HL-60/S4 (cell line): ENCODE results near the gene TMEM131.
"Not testable (repeated sequence)": the region's sequence is repeated elsewhere in the genome, so short reads cannot be mapped to it uniquely, and the experiment has no call there.

Experiments used
- in situ Hi-C: fragments of 300-500 bp; cut with MboI; formaldehyde crosslinking; loops from 2 replicates; pipeline ENCODE4 v1.14.3; 2022; ENCODE audit warnings: low sequenced_read_pairs

The TMEM131 gene

DNA sequence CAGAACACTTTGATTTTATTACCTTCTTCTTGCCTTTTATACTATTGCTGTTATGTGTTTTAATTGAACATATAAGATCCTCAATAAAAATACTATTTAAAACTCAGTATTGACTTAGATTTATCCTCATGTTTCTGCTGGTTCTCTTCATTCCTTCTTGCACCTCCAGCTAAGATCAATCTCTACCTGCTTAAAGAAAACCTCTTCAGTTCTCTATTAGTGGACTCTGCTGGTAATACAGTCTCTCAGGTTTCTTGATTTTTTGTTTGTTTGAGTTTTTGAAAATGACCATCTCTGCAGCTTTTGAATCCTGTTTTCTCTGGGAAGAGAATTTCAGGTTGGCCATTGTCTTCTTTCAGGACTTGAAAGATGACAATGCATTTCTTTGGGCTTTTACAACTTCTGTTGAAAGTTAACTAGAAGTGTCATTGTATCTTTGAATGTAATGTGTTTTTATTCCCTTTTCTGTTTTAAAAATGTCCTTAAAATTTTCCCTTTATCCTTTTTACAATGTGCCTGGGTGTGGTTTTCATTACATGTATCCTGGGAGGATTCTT is 29.8 kb upstream of the TMEM131 start:
- in situ Hi-C loops, result no loop called here

DNA sequence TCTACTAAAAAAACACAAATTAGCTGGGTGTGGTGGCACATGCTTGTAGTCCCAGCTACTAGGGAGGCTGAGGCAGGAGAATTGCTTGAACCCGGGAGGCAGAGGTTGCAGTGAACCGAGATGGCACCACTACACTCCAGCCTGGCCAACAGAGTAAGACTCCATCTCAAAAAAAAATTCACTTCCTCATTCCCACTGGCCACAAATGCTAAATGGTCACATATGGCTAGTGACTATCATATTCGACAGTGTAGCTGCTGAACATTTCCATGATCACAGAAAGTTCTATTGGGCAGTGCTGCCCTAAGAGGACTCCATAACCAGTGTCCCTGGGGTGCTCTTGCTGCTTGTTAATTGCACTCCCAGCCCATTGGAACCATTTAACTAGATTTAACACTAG is 26.3 kb upstream of the TMEM131 start:
- in situ Hi-C loops, result not testable (repeated sequence)

DNA sequence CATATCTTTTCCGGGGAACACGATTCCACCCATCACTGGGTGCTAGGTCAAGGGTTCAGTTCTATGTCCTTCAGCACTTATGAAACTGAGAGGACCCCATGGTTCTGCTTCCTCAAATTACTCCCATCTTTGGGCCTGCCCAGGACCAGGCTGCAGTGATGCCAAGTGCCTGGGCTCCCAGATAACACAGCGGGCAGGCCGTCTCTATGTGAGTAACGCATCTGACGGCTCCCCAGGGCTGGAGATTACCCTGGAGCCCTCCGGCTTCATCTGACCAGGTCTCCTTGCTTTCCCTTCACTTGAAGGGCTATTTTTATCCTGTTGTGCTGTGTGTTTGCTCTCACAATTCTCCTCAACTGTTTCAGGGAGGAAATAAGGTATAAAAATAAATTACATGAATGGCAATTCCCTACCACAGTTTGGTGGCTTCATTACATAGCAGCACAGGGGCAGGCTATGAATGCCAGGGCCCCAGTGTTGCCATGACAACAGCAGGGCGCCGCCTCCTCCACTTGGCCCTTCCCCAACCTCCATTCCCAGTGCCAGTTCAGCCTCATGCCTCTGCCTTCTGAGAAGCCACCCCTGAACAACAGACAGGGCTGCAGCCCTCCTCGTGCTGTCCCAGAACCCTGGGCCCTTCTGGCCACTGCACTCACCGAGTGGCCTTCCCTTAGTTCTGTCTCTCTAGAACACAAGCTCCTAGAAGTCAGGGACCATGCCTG is 25.4 kb upstream of the TMEM131 start:
- in situ Hi-C loops, result no loop called here

DNA sequence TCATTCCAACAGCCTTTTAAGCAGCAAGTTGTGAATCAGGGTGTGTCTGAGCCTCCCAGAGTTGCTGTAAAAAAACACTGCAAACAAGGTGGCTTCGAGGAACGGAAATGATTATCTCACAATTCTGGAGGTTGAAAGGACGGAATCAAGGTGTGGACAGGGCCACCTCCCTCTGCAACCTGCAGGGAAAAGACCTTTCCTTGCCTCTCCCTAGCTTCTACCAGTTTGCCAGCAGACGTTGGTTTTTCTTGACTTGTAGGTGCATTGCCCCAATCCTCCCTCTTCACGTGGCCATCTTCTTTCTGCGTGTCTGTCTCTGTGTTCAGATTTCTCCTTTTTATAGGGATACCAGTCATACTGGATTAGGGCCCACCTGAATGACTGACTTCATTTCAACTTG is 24.8 kb upstream of the TMEM131 start:
- in situ Hi-C loops, result no loop called here

DNA sequence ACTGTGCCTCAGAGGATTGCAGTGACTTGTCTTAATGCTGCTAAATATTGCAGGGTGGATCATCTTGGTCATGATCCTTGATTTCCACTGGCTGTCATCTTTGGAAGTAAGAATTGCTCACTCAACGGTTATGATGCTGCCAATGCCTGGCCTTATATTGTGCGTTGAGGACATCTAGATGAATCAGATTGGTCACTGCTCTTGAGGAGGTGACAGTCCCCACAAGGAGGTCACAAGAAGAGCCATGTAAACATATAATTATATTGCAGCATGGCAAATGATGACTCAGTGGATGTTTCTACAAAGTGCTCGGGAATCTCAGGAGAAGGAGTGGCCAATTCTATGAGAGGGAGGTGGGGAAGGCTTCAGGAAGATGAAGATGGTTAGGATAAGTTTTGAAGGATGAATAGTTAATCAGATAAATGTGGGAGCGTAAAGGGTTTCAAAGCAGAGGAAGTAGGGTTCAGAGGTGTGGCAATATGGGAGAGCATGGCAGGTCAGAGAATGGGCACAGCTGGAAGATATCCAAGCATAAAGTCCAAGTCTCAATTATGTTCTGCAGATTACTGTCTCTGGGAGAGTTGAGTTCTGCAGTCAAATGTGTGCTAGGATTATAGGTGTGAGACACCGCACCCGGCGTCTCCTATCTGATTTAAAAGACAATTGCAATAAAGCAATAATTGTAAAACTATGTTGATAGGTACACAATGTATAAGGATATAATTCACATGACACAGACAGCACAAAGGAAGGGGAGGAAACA is 21.3 kb upstream of the TMEM131 start:
- in situ Hi-C loops, result no loop called here

DNA sequence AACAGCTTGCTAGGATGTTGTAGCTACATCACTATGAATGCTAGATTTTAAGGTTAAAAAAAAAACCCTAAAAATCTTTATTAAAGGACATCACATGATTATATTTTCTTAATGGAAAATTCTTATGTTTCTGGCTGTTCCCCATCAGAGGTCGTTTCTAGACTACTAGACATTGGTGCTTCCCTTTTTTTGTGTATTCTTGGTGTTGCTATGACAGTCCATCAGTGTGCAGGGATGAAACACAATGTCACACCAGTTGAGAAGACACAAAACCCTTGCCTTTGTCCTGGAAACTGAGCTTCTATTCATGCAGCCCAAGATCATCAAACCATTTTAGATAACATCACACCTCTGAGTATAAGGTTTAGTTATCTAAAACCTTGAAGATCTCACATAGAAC is 19.9 kb upstream of the TMEM131 start:
- in situ Hi-C loops, result no loop called here

DNA sequence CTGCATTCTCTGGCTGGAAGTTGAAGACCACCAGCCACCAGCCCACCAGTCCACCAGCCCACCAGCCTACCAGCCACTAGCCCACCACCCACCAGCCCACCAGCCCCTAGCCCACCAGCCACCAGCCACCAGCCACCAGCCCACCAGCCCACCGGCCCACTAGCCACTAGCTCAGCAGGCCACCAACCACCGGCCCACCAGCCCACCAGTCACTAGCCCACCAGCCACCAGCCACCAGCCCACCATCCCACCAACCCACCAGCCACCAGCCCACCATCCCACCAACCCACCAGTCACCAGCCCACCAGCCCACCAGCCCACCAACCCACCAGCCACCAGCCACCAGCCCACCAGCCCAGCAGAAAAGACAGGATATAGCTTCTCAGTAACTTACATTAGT is 18.6 kb upstream of the TMEM131 start:
- in situ Hi-C loops, result no loop called here

DNA sequence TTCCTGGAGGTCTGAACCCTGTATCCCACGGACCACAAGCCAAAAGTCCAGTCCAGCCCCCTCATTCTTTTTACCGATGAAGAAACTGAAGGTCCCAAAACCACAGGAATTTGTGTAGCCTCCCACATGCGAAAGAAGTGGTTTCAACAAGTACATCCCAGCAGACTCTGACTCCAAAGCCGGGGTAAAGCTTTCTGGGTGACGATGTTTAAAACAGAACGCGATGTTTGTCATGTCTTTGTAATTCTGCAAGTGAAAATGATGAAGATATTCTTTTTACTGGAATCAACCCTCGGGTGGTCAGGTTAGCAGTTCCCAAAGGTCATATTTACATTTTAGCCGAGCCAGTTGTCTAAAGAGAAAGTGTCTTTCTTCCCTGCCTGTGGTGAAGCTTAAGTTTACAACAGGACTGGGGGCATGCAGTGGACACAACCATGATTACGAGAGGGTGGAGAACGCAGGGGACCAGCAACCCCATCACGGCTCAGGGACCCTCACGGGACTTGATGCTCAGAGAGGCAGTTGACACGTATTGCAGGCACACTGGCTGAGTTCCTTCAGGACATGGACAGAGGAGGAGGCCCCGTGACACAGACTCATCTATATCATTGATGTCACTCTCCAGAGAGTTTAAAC is 17.8 kb upstream of the TMEM131 start:
- in situ Hi-C loops, result no loop called here

DNA sequence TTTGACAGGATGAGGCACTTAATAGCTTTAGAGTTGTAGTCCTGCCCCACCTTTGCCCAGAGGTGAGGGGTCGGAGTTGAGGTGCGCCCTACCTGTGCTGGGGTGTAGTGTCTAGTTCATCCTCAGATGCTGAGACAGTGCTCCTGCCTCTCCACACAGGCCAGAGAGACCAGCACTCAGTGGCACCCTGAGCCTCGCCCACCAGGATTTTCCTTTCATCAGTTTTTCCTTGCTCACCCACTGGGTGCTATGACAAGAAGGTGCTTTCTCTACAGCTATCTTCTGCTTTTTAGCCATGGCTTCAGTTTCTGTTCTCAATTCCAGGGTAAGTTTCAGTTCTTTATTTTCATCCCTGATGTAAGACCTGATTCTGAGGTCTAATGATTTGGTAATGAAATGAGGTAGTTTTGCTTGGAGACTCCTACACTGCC is 16.8 kb upstream of the TMEM131 start:
- in situ Hi-C loops, result no loop called here

DNA sequence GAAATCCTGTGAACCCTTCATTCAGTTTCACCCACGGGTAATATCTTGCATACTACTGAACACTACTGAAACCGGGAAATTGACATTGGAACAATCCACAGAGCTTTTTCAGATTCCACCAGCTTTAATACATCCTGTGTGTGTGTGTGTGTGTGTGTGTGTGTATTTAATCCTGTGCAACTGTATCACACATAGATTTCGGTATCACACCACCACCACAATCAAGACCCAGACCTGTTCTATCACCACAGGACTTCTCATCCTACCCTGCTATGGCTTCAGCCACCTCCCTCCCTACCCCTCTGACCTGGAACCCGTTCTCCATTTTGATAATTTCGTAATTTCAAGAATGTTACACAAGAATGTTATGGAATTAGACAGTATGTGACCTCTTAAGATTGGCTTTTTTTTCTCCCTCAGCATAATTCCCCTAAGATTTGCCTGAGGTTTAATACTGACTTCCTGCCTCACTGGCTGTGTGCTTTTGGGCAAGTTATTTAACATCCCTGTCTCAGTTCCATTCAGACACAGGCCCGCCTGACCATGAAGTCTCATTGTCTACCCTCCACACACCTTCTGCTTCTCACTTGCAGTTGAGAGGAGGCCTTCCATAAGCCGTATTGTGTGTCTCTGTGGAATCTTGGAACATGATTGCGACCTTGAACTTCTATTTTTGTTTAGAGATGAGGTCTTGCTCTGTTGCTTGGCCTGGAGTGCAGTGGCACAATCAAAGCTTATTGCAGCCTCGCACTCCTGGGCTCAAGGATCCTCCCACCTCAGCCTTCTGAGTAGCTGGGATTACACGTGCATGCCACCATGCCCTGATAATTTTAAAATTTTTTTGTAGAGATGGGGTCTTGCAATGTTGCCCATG is 14.4 kb upstream of the TMEM131 start:
- in situ Hi-C loops, result no loop called here

DNA sequence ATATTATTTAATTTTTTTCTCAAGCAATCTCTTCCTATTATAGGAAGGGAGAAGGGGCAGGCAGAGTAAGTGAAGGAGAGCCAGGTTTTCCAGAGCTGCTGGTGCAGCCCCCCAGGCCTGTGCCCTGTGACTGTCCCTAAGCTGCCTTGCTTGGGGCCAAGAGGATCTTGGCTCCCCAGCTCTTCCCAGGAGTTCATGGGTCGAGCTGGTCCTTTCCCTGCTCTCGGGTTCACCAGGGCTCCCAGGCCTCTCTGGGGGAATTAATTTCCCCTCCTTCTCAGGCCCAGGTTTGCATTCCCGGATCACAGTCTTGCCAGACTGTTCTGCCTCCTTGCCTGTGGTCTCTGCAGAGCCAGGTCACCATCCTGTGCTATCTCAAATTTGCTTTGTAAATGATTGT is 12.7 kb upstream of the TMEM131 start:
- in situ Hi-C loops, result no loop called here

DNA sequence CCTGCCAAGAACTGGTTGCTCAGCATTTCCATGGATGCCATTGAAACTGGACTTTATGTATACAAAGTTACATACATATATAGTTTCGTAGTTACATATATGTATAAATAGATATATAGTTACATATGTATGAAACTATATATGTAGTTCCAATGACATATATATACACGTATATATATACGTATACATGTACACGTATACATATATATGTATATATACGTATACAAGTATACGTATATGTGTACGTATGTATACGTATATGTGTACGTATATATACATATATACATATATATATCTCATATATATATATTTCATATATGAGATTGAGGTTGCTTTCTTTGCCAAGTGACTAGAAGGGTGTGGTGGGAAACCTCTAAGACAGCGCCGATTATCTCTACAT is 10.6 kb upstream of the TMEM131 start:
- in situ Hi-C loops, result no loop called here

DNA sequence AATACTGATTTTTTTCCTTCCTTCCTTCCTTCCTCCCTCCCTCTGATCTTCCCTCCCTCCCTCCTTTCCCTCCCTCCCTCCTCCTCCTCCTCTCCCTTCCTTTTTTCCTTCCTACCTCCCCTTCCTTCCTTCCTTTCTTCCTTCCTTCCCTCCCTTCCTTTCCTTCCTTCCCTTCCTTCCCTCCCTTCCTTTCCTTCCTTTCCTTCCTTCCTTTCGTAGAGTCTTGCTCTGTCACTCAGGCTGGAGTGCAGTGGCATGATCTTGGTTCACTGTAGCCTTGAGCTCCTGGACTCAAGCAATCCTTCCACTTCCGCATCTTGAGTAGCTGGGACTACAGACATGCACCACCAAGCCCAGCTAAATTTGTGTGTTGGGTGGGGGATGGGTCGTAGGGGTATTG is 8.9 kb upstream of the TMEM131 start:
- in situ Hi-C loops, result no loop called here

DNA sequence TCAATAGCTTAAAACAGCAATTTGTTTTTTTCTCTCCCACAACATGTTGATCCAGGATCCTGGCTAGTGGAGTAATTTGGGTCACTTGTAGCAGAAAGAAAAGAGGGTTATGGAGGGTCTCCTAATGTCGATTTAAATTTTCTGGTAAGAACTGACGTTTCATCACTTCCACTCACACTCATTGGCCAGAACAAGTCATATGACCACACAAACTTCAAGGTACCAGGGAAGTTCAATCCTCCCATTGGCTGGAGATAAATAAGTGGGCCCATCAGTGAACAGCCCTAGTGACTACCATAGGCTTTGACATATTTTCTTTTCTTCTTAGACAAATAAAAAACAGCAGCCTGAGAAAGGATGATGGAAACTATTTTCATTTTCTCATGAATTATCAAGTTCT is 8.3 kb upstream of the TMEM131 start:
- in situ Hi-C loops, result no loop called here

DNA sequence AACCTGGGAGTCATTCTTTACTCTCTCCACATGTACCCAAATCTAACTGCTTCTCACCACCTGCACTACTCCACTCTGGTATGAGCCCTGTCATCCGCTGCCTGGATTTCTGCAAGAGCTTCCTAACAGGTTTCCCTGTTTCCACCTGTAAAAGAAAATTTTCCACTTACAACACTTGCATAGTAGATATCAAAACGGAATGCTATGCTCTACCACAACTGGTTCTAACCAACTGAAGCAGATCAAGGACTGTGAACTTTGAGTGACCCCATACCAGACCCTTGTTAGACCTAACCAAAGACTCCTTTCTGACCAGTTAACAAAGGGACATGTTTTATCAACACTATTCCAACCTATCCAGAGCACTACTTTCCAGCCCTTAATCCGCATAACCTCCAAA is 3.8 kb upstream of the TMEM131 start:
- in situ Hi-C loops, result no loop called here

DNA sequence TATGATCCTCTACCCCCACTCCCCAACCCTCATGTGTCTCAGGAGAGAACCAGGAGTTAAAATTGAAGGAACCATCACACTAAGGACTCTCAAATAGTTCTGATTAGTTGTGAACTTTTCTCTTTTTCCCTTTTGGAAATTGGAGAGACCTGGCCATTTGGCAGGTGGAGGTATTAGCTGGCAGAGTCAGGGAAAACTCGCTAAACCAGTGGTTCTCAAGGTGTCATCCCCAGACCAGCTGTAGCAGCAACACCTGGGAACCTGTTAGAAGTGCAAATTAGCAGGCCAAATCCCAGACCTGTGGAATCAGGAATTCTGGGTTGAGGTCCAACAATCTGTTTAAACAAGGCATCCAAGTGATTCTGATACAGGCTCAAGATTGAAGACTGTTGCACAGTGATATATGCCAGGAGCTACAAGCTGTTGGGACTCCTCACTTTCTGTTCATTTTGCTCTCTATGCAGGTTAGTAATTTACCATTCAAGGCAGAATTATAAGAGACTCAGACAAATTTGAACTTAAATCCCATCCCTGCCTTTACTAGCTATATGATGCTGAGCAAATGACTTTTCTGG is 2.8 kb upstream of the TMEM131 start:
- in situ Hi-C loops, result no loop called here

DNA sequence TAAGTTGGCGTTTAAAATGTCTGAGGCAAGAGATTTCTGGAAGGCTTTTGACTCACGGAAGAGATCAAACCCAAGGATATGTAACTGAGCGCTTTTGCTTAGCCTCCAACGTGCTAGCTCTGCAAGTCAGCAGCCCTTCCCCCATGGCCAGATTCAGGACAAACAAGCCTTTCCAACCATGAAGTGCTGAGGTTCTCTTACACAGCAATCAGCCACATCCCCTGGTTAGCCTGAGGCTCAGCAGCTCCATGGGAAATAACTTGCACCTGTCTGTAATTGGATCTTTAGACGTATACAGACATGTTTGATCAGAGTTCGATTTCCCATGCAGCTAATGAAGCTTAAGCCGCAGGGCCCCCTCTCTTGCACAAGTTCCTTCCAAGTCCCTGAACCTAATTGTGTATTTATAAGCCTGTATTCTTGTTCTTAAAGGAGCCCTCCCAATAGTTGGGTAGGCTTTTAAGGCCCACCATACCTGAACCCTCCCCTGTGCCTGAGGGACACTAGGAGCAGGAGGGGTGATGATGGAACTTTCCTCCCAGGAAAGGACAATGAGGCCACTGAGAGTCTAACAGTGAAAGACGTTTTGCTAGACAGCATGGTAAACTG is 2.1 kb upstream of the TMEM131 start:
- in situ Hi-C loops, result no loop called here

DNA sequence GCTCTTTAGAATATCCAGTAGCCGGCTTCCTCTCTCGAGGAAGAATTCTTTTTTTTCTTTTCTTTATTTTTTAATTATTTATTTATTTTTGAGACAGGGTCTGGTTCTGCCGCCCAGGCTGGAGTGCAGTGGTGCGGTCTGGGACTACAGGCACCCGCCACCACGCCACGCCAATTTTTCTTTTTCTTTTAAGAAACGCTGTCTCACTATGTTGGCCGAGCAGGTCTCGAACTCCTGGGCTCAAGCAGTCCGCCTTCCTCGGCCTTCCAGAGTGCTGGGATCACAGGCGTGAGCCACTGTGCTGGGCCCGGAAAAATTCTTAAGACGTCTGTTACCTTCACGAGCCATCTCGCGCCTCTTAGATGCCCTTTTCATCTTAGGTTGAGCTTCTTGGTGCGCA is 931 bp upstream of the TMEM131 start:
- in situ Hi-C loops, result no loop called here

DNA sequence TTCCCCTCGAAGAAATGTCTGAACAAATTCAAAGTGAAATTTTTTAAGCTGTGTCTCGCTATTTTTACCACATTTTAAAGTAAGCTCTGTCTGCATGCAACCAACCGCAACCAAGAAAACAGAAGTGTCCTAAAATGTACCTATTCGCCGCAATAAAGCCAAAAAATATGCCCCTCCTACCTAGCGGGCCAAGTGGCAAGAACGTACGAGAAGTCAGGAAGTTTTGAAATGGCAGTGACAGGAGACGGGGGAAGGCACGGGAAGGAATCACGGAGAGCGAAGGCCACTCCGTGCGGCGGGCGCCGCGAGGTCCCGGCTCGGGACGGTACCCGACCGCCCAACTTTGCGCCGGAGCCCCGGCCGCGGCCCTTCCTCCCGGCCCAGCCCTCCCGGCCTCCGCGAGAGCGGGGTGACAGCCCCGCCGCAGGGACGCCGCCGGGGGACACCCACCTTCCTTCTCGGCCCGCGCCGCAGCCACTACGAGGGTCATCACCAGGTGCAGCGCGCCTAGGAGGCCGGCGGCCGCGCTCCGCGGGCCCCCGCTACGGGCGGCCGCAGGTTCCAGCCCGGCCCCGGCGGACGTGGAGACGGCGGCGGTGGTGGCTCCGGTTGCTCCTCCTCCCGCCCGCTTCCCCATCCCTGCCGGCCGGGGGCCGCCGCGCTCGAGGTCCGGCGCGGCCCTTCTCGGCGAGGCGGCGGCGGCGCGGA is 568 bp downstream of the TMEM131 start:
- in situ Hi-C loops, result no loop called here
